ENCODE data around the gene GYPB. TPM values are rescaled to one million over a fixed set of nuclear protein-coding genes. Genes with fewer than 3 reads are reported as not detected.
A peak's percentile ranks its signal among the peaks of the same experiment; 100 is the strongest.
"Not testable (repeated sequence)": the region's sequence is repeated elsewhere in the genome, so short reads cannot be mapped to it uniquely, and the experiment has no call there.

Gene GYPB
- total RNA-seq (not detected), polyA plus RNA-seq (ENCODE audit: insufficient read length in 6 of 6) (1 to 10 TPM; 5.9 to 8.9 (median 7.9) TPM)
- long read RNA-seq, donor 1, transcript GYPB-202 (5 exons, 521 nt) = minor isoform, 8 of 27 reads
- long read RNA-seq, donor 1, transcript GYPB-213 (4 exons, 360 nt) = major isoform, 14 of 27 reads
- long read RNA-seq, donor 1, partial matches to known transcripts = 0 of 27 reads
- long read RNA-seq, donor 1, other reads (novel, unspliced or antisense) = 0 of 27 reads
- long read RNA-seq, donor 2, partial matches to known transcripts = 0 of 3 reads
- long read RNA-seq, donor 2, other reads (novel, unspliced or antisense) = 0 of 3 reads
- long read RNA-seq, donor 3, partial matches to known transcripts = 0 of 1 reads
- long read RNA-seq, donor 3, other reads (novel, unspliced or antisense) = 0 of 1 reads
- long read RNA-seq, donor 4, partial matches to known transcripts = 0 of 1 reads
- long read RNA-seq, donor 4, other reads (novel, unspliced or antisense) = 1 of 1 reads
- long read RNA-seq, donor 5, partial matches to known transcripts = 0 of 2 reads
- long read RNA-seq, donor 5, other reads (novel, unspliced or antisense) = 0 of 2 reads
- long read RNA-seq, donor 6, partial matches to known transcripts = 0 of 1 reads
- long read RNA-seq, donor 6, other reads (novel, unspliced or antisense) = 0 of 1 reads
- long read RNA-seq, donor 7 = 0 reads
- long read RNA-seq, donor 8, partial matches to known transcripts = 0 of 2 reads
- long read RNA-seq, donor 8, other reads (novel, unspliced or antisense) = 0 of 2 reads
- long read RNA-seq, donor 9 = 0 reads
- long read RNA-seq, donor 10 = 0 reads
- long read RNA-seq, donor 11, partial matches to known transcripts = 0 of 3 reads
- long read RNA-seq, donor 11, other reads (novel, unspliced or antisense) = 0 of 3 reads
- long read RNA-seq, donor 12, partial matches to known transcripts = 0 of 5 reads
- long read RNA-seq, donor 12, other reads (novel, unspliced or antisense) = 0 of 5 reads

GRCh38 chr4:144019277-144019676, at the start of gene GYPB:
Gene GYPB, minus strand, starts transcription at chr4:144019380. Its CDS starts 93 bp downstream, at chr4:144019287.
- H3K27ac ChIP-seq; H3K9me3 ChIP-seq; DNase-seq; H3K27me3 ChIP-seq; H3K4me1 ChIP-seq; intact Hi-C loops (cut with DNase I); H3K4me3 ChIP-seq; H3K36me3 ChIP-seq; ATAC-seq: not testable (repeated sequence)

GRCh38 chr4:144061556-144061955, 42.4 kb upstream of the GYPB start:
- intact Hi-C loops (cut with DNase I); ATAC-seq; H3K4me3 ChIP-seq; H3K36me3 ChIP-seq; H3K27ac ChIP-seq; H3K27me3 ChIP-seq; DNase-seq; H3K4me1 ChIP-seq: not testable (repeated sequence)
- H3K9me3 ChIP-seq = peaks cover 0 to 13% of the 10 kb centered on the region in 2 donors

GRCh38 chr4:144060234-144060859, 41.2 kb upstream of the GYPB start:
- peaks cover 0 to 13% of the 10 kb centered on the region in 2 donors for H3K9me3 ChIP-seq
- H3K27me3 ChIP-seq; H3K4me3 ChIP-seq; H3K27ac ChIP-seq; H3K36me3 ChIP-seq; H3K4me1 ChIP-seq; intact Hi-C loops (cut with DNase I): not testable (repeated sequence)
- ATAC-seq (peak; percentile 50), DNase-seq (peak in 1 of 4 donors; percentile 19)

- TF ChIP-seq CTCF (IDR thresholded peaks at IDR 0.05) = no peak
- Histone ChIP-seq H3K9me3 (peaks cover 0 to 11% of the 10 kb centered on the region in 2 donors), H3K36me3 (no peaks in the 10 kb centered on the region), H3K4me3 (no peak overlapping the region), H3K4me1 (no peaks in the 10 kb centered on the region), H3K27me3 (no peaks in the 10 kb centered on the region), H3K27ac (no peak overlapping the region)
- no peak for DNase-seq
- intact Hi-C loops (cut with DNase I) = no loop called here
- no peak for ATAC-seq
These were observed 37.6 kb upstream of the GYPB start for GRCh38 chr4:144056800-144057199.

- H3K36me3 ChIP-seq; H3K4me3 ChIP-seq; ATAC-seq; H3K9me3 ChIP-seq; DNase-seq; H3K4me1 ChIP-seq; H3K27ac ChIP-seq; intact Hi-C loops (cut with DNase I); H3K27me3 ChIP-seq: not testable (repeated sequence)
These were observed 36.2 kb upstream of the GYPB start for GRCh38 chr4:144055336-144055735.

- intact Hi-C loops (cut with DNase I); H3K9me3 ChIP-seq; ATAC-seq; H3K36me3 ChIP-seq; H3K4me3 ChIP-seq; H3K27me3 ChIP-seq; H3K4me1 ChIP-seq; DNase-seq; H3K27ac ChIP-seq: not testable (repeated sequence)
These were observed 32.3 kb upstream of the GYPB start for GRCh38 chr4:144051494-144051893.

DNA sequence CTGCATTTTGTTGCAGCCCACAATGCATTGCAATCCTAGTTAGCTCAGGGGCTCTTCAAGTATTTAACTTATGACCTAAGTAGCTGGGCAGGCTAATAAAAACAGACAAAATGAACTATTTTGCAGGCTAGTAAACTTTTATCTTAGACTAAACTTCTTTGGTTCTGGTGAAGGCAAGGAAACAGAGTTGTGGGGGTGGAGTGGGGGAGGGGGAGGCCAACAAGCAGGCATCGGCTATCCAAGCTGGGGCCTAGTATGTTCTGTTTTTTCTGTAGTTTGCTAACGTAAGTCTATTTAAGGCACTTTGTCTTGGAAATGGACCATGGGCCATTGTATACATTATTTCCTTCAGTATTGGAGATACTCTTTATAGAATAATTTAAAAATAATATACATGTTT, 31.5 kb upstream of the GYPB start:
- H3K9me3 ChIP-seq; intact Hi-C loops (cut with DNase I); H3K4me3 ChIP-seq; ATAC-seq; H3K36me3 ChIP-seq; H3K27me3 ChIP-seq; H3K4me1 ChIP-seq; DNase-seq; H3K27ac ChIP-seq: not testable (repeated sequence)

- not testable (repeated sequence) for H3K9me3 ChIP-seq
These were observed 30.6 kb upstream of the GYPB start for GRCh38 chr4:144049495-144050424.

GRCh38 chr4:144044936-144045335, 25.8 kb upstream of the GYPB start:
- H3K9me3 ChIP-seq; H3K27ac ChIP-seq; H3K36me3 ChIP-seq; intact Hi-C loops (cut with DNase I); H3K4me3 ChIP-seq; ATAC-seq; H3K27me3 ChIP-seq; H3K4me1 ChIP-seq; DNase-seq: not testable (repeated sequence)

More at GRCh38 chr4:144049495-144050424, 30.6 kb upstream of the GYPB start:
- H3K27ac ChIP-seq; H3K27me3 ChIP-seq; H3K4me1 ChIP-seq; H3K36me3 ChIP-seq; DNase-seq; H3K4me3 ChIP-seq; ATAC-seq; intact Hi-C loops (cut with DNase I): not testable (repeated sequence)

- H3K9me3 ChIP-seq; H3K36me3 ChIP-seq; ATAC-seq; H3K4me3 ChIP-seq; intact Hi-C loops (cut with DNase I); H3K27ac ChIP-seq; DNase-seq; H3K4me1 ChIP-seq; H3K27me3 ChIP-seq: not testable (repeated sequence)
These were observed 13.4 kb upstream of the GYPB start for GRCh38 chr4:144032580-144032979.

GRCh38 chr4:144031875-144032274, 12.7 kb upstream of the GYPB start:
- H3K4me1 ChIP-seq; ATAC-seq; H3K9me3 ChIP-seq; H3K4me3 ChIP-seq; H3K36me3 ChIP-seq; intact Hi-C loops (cut with DNase I); H3K27me3 ChIP-seq; H3K27ac ChIP-seq; DNase-seq: not testable (repeated sequence)

All from left lung (tissue), 14 donors.